Activated naive CD8-positive, alpha-beta T cell (primary cell): ENCODE results near the gene FARP1.

ENCODE experiments used
- H3K27ac Mint-ChIP-seq: one replicate; pipeline ENCODE4 v1.8.0; 2021; ENCODE audit warnings: mixed read lengths
- H3K27me3 Mint-ChIP-seq: one replicate; pipeline ENCODE4 v1.8.0; 2021; ENCODE audit warnings: mixed read lengths
- H3K36me3 Mint-ChIP-seq: one replicate; pipeline ENCODE4 v1.8.0; 2021; ENCODE audit warnings: mixed read lengths
- H3K4me1 Mint-ChIP-seq: one replicate; pipeline ENCODE4 v1.8.0; 2021; ENCODE audit warnings: low read depth, mixed read lengths
- H3K4me3 Mint-ChIP-seq: one replicate; pipeline ENCODE4 v1.8.0; 2021; ENCODE audit warnings: mild to moderate bottlenecking, mixed read lengths
- H3K9me3 Mint-ChIP-seq: one replicate; pipeline ENCODE4 v1.8.0; 2021; ENCODE audit warnings: low read depth, mixed read lengths

Gene FARP1

DNA sequence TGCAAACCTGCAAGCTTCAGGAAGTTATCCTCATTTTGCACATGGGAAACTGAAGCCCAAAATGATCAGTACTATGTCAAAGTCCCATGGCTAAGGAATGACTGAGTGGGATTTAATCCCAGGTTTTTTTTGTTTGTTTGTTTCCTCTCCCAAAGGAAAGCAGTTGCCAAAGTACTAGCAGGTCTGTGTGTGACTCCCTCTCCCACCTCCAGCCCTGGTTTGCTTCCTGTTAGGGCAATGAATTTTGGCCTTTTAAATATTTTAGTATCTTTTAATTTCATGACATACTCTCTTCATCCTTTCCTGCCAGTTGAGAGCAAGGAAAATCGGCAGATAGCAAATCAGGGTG lies 168.3 kb downstream of the FARP1 start:
- Mint-ChIP-seq H3K4me3 (no peak overlapping the region), H3K27me3 (no peaks in the 10 kb centered on the region), H3K27ac (no peak overlapping the region), H3K4me1 (no peaks in the 10 kb centered on the region), H3K36me3 (no peaks in the 10 kb centered on the region), H3K9me3 (no peaks in the 10 kb centered on the region)

DNA sequence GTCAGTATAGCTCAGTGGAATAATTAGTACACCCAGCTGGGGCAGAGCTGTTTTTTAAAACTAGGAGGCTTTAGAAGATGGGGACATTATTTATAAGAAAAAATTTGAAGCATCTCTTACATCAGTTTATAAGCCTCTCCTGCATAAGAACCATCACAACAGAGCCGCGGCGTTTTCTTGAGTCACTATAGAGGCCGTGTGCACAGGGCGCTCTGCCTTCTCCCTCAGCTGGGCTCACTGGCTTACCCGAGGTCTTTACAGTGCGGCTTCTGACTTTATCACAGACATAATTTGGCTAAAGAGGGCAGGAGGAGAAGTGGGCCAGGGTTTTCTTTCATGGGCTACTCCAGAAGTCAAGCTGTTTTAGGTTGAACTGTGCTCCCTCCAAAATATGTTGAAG lies 169.7 kb downstream of the FARP1 start:
- Mint-ChIP-seq H3K4me3 (no peak overlapping the region), H3K36me3 (no peaks in the 10 kb centered on the region)

DNA sequence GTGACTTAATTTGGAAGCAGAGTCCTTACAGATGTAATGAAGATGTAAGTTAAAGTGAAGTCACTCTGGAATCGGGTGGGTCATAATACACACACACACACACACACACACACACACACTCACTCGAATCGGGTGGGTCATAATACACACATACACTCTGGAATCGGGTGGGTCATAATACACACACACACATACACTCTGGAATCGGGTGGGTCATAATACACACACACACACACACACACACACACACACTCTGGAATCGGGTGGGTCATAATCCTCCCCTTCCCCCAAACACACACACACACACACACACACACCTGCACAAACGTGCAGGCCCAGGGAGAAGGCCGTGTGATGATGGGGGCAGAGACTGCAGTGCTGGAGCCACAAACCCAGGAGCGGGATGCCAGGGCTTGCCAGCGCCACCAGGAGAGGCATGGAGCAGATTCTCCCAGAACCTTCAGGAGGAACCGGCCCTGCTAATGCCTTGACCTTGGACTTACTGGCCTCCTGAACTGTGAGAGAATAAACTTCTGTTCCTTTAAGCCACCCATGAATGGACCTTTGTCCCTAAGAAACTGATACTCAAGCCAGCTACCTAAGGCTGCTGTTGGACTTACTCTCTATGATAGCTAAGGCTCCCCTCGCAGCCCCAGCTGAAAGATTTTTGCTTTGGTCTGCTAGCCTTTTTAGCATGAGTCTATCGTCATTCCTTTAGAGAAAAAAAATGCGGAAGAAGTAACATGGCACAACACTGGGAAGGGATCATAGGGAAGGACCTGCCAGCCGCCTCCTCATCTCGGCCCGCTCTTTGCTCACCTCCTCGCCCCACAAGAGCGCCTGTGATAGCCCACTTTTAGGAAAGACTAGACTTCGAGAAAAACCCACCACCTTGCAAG lies 170.4 kb downstream of the FARP1 start:
- Mint-ChIP-seq H3K27me3 (no peaks in the 10 kb centered on the region), H3K9me3 (no peaks in the 10 kb centered on the region), H3K4me1 (no peaks in the 10 kb centered on the region), H3K4me3 (no peak overlapping the region), H3K36me3 (no peaks in the 10 kb centered on the region), H3K27ac (no peak overlapping the region)

More for the DNA sequence above, 169.7 kb downstream of the FARP1 start:
- no peaks in the 10 kb centered on the region for H3K27me3 Mint-ChIP-seq
- H3K9me3 Mint-ChIP-seq, result no peaks in the 10 kb centered on the region
- H3K4me1 Mint-ChIP-seq, result no peaks in the 10 kb centered on the region
- no peak overlapping the region for H3K27ac Mint-ChIP-seq

DNA sequence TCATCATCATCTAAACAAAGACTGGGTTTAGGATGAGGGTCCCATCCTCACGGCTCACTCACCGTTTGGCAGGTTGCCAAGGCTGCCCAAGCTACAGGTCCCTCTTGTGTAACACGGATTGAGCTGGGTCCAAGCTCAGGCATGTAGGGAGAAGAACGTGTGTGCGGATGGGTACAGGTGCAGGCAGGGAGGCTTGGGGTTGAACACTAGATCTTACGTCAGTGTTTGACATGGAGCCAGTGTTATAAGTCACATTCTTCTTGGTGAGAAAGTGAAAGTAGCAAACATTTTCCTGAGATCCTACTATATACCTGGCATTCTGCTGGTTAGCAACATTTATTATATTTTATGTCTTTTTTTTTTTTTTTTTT lies 171.0 kb downstream of the FARP1 start:
- Mint-ChIP-seq H3K4me1 (no peaks in the 10 kb centered on the region), H3K4me3 (no peak overlapping the region), H3K9me3 (no peaks in the 10 kb centered on the region), H3K27me3 (no peaks in the 10 kb centered on the region), H3K27ac (no peak overlapping the region), H3K36me3 (no peaks in the 10 kb centered on the region)

DNA sequence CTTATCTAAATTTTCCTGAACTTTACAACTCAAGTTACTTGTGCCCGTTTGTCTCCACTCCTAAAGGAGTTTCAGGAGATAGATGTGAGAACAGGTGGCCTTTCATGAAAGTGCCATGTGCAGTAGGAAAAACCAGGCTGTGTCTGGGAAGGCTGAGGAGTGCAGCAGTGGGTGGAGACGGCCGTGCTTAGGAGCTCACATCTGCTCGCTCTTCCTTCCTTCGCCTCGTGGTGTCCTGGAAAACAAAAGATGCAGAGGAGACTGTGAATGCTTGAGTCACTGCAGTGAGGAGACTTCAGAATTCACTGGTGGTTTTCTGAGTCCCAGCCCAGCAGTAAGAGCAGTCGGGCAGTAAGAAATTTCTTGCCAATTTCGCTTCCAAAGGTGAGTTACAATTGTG lies 172.6 kb downstream of the FARP1 start:
- H3K4me3 Mint-ChIP-seq, result no peak overlapping the region
- H3K4me1 Mint-ChIP-seq, result no peaks in the 10 kb centered on the region
- H3K9me3 Mint-ChIP-seq, result no peaks in the 10 kb centered on the region

DNA sequence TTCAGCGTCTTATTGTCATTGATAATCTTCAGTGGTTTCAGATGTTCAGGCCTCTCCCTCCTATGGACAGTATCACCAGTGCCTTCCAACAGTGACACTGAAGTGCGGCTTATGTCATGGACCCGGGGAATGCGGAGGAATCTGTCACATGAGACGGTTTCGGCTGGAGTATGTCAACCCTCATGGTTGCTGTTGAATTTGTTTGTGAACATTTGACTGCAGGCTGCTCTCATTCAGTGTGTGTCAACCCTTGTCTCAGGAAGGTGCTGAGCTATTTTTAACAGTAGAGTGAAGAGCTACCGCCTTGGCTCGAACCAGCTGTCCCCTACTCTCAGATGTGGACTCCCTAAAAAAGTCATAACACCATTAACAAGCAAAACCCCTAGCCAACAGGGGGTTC lies 173.0 kb downstream of the FARP1 start:
- Mint-ChIP-seq H3K9me3 (no peaks in the 10 kb centered on the region), H3K27ac (no peak overlapping the region), H3K36me3 (no peaks in the 10 kb centered on the region), H3K4me1 (no peaks in the 10 kb centered on the region), H3K4me3 (no peak overlapping the region), H3K27me3 (no peaks in the 10 kb centered on the region)

More for the DNA sequence above, 172.6 kb downstream of the FARP1 start:
- no peak overlapping the region for H3K27ac Mint-ChIP-seq
- H3K27me3 Mint-ChIP-seq, result no peaks in the 10 kb centered on the region
- H3K36me3 Mint-ChIP-seq, result no peaks in the 10 kb centered on the region

DNA sequence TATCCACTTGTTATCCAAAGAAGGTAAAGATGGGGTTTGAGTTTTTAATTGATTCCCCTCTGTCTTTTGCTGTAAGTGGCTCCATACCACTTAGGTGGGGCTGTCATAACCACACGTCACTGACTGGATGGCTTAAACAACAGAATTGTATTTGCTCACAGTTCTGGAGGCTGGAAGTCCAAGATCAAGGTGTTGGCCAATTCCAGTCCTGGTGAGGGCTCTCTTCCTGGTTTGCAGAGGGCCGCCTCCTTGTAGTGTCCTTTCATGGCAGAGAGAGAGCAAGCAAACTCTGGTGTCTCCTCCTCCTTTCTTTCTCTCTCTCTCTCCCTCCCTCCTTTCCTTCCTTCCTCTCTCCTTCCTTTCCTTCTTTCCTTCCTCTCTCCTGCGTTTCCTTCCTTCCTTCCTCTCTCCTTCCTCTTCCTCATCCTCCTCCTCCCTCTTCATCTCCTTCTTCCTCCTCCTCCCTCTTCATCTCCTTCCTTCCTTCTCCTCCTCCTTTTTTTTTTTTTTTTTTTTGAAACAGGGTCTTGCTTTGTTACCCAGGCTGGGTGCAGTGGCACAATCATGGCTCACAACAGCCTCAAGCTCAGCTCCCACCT lies 174.8 kb downstream of the FARP1 start:
- Mint-ChIP-seq H3K36me3 (no peaks in the 10 kb centered on the region), H3K4me1 (no peaks in the 10 kb centered on the region), H3K27me3 (no peaks in the 10 kb centered on the region), H3K27ac (no peak overlapping the region), H3K4me3 (no peak overlapping the region), H3K9me3 (no peaks in the 10 kb centered on the region)

DNA sequence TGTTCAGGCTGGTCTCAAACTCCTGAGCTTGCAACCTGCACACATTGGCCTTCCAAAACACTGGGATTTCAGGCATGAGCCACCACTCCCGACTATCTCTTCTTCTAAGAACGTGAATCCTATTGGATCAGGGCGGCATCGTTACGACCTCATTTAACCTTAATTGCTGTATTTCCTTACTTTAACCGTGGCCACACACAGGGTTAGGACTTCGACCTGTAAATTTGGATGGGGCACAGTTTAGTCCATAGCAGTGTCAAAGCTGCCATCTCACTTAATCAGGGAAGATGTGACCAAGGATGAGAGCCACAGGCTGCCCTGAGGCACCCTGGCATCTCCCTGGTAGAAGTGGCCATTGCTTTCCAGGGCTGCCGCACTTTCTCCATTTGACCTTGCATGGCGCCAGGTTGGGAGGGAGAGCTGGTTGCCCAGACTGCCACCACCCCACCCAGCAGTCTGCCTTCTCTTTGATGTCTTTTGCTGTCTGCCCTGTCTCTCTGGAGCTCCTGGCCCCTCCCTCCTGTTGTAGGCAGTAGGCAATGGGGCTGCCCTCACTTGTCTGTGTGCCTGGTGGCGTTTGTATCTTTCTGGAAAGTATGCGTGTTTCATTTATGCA lies 175.5 kb downstream of the FARP1 start:
- H3K36me3 Mint-ChIP-seq, result no peaks in the 10 kb centered on the region
- H3K4me3 Mint-ChIP-seq, result no peak overlapping the region
- no peaks in the 10 kb centered on the region for H3K9me3 Mint-ChIP-seq
- H3K27ac Mint-ChIP-seq, result no peak overlapping the region
- no peaks in the 10 kb centered on the region for H3K27me3 Mint-ChIP-seq
- no peaks in the 10 kb centered on the region for H3K4me1 Mint-ChIP-seq

DNA sequence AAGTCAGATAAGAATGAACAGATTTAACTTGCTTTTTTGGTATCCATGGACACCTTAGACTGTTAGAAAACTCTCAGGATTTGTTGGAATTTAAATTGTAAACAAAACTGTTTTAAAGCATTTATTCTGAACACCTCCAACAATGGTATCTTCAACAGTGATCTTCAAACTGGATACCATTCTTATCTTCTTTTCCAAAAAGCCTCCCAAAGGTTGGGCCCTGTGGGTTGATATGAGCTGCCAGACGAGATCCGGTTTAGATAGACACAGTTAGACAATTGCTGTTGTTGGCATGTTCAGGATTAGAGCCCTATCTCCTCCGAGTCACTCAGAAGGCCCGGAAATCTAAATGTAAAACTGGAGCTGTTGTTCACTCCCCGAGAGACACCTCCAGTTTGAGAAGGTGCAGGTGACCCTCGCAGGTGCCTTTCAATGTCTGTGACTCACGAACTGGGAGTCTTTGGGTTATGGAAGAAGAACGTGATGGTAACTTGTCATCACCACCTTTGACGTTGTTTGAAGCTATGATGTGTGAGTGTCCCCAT lies 177.7 kb downstream of the FARP1 start:
- Mint-ChIP-seq H3K4me1 (no peaks in the 10 kb centered on the region), H3K27ac (no peak overlapping the region), H3K27me3 (no peaks in the 10 kb centered on the region), H3K4me3 (no peak overlapping the region), H3K9me3 (no peaks in the 10 kb centered on the region), H3K36me3 (no peaks in the 10 kb centered on the region)

DNA sequence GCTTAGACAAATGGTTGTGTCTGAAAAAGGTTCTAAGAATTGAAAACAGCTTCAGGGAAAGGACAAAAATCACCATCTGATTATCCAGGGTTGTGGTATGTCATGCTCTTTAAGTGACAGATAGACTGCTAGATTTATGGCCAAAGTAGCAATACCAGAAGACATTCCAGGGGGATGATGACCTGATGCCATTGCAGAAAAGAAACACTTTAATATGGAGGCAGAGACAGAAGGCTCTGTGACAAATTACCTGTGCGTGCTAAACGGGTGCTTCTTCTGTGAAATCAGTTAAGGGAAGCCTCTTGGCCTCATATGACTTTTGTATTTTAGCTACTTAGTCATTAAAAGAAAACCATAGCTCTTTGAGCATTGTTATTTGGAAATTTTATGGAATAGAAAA lies 178.5 kb downstream of the FARP1 start:
- Mint-ChIP-seq H3K36me3 (no peaks in the 10 kb centered on the region), H3K4me1 (no peaks in the 10 kb centered on the region), H3K27me3 (no peaks in the 10 kb centered on the region), H3K27ac (no peak overlapping the region), H3K4me3 (no peak overlapping the region), H3K9me3 (no peaks in the 10 kb centered on the region)

DNA sequence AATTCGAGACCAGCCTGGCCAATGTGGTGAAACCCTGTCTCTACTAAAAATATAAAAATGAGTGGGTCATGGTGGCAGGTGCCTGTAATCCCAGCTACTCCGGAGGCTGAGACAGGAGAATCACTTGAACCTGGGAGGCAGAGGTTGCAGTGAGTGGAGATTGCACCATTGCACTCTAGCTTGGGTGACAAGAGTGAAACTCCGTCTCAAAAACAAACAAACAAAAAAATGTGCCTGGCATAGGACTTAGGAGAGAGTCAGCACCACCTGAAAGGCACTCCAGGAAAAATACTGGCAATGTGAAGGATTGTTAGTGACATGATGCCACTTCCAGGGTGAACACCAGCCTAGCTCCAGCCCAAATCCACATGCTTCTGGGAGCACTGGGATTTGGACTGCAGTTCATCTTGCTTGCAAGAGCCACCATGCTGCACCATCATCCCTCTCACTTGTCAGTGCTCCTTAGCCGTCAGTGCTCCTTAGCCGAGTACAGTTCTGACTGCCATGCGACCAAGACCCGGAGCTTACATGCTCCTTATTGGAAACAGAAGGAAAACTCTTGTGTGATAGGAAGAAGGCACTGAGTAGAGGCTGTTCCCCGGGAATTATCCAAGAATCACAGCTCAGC lies 179.3 kb downstream of the FARP1 start:
- no peaks in the 10 kb centered on the region for H3K4me1 Mint-ChIP-seq
- no peaks in the 10 kb centered on the region for H3K36me3 Mint-ChIP-seq
- H3K27me3 Mint-ChIP-seq, result no peaks in the 10 kb centered on the region
- no peaks in the 10 kb centered on the region for H3K9me3 Mint-ChIP-seq
- H3K4me3 Mint-ChIP-seq, result no peak overlapping the region
- no peak overlapping the region for H3K27ac Mint-ChIP-seq

DNA sequence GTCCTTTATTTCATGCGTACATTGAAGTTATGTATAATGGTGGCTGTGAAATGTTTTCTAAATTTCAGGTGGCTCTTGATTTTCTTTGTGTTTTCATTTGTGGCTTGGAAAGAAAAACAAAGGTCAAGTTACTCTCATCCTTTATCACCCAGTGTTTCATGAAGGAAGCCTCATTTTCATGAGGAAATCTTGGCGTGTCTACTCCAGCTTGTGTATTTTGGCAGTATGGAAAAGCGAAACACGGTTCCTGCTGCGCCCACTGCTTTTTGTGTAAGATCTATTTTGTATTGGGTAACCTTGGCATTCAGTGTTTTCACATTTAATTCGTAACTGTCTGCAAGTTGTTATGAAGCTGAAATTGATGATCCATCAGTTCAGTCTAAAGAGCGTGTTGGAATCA lies 181.2 kb downstream of the FARP1 start:
- no peaks in the 10 kb centered on the region for H3K4me1 Mint-ChIP-seq

DNA sequence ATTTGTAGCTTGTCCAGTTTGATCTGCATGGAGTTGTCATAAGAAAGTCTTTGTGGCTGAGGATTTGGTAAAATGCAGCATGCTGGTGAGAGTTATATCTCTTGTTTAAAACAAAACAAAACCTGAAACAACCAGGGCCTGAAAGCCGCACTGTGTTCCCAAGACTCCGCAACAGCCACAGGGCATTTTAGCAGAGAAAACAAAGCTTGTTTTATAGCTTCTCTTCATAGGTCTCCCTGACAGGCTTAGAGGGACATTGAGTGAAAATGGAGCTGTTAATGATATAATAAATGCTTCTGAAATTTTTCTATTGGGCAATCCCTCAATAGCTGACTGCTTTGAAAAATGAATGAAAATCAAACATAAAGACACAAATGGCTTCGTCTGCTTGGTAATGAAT lies 182.8 kb downstream of the FARP1 start:
- Mint-ChIP-seq H3K36me3 (no peaks in the 10 kb centered on the region), H3K4me1 (no peaks in the 10 kb centered on the region), H3K9me3 (no peaks in the 10 kb centered on the region), H3K4me3 (no peak overlapping the region), H3K27me3 (peaks cover 1% of the 10 kb centered on the region), H3K27ac (no peak overlapping the region)

More for the DNA sequence above, 181.2 kb downstream of the FARP1 start:
- Mint-ChIP-seq H3K9me3 (no peaks in the 10 kb centered on the region), H3K36me3 (no peaks in the 10 kb centered on the region), H3K27ac (no peak overlapping the region), H3K27me3 (no peaks in the 10 kb centered on the region), H3K4me3 (no peak overlapping the region)

DNA sequence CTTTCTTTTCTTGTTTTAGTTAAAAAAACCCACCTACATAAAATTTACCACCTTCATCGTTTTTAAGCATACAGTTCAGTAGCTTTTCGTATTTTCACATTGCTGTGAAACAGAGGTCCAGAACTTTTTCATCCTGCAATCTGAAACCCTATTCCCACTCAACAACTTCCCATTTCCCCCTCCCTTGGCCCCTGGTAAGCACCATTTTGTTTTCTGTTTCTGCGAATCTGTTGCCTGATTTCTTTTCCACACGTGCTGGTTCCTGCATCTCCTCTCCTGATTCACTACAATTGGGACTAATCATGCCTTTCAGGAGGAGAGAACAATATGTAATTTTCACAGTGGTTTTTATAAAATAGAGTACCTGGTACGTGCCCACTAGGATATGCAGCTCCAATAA lies 183.4 kb downstream of the FARP1 start:
- Mint-ChIP-seq H3K4me3 (no peak overlapping the region), H3K36me3 (no peaks in the 10 kb centered on the region), H3K27ac (no peak overlapping the region), H3K9me3 (no peaks in the 10 kb centered on the region), H3K27me3 (peaks cover 1% of the 10 kb centered on the region), H3K4me1 (no peaks in the 10 kb centered on the region)
